ENCODE data around the gene ELFN1.

Gene ELFN1

DNA sequence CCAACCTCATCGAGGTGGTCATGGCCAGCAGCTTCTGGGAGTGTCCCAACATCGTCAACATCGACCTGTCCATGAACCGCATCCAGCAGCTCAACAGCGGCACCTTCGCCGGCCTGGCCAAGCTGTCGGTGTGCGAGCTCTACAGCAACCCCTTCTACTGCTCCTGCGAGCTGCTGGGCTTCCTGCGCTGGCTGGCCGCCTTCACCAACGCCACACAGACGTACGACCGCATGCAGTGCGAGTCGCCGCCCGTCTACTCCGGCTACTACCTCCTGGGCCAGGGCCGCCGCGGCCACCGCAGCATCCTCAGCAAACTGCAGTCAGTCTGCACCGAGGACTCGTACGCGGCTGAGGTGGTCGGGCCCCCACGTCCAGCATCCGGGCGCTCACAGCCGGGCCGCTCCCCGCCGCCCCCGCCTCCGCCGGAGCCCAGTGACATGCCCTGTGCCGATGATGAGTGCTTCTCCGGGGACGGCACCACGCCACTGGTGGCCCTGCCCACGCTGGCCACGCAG, 75.0 kb downstream of the ELFN1 start:
- TF ChIP-seq SIN3A (IDR thresholded peaks at IDR 0.05; ENCODE audit: borderline replicate concordance, insufficient read depth, low read length) = no peak
- TF ChIP-seq, protein P1, sequence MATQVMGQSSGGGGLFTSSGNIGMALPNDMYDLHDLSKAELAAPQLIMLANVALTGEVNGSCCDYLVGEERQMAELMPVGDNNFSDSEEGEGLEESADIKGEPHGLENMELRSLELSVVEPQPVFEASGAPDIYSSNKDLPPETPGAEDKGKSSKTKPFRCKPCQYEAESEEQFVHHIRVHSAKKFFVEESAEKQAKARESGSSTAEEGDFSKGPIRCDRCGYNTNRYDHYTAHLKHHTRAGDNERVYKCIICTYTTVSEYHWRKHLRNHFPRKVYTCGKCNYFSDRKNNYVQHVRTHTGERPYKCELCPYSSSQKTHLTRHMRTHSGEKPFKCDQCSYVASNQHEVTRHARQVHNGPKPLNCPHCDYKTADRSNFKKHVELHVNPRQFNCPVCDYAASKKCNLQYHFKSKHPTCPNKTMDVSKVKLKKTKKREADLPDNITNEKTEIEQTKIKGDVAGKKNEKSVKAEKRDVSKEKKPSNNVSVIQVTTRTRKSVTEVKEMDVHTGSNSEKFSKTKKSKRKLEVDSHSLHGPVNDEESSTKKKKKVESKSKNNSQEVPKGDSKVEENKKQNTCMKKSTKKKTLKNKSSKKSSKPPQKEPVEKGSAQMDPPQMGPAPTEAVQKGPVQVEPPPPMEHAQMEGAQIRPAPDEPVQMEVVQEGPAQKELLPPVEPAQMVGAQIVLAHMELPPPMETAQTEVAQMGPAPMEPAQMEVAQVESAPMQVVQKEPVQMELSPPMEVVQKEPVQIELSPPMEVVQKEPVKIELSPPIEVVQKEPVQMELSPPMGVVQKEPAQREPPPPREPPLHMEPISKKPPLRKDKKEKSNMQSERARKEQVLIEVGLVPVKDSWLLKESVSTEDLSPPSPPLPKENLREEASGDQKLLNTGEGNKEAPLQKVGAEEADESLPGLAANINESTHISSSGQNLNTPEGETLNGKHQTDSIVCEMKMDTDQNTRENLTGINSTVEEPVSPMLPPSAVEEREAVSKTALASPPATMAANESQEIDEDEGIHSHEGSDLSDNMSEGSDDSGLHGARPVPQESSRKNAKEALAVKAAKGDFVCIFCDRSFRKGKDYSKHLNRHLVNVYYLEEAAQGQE (IDR thresholded peaks at IDR 0.05; ENCODE audit: insufficient read depth in 1 of 2, low read depth in 2 of 2, low read length in 2 of 2) = no peak
- no peak for TF ChIP-seq TAF1 (IDR thresholded peaks at IDR 0.05; ENCODE audit: borderline replicate concordance, insufficient read depth, low read length)
- TF ChIP-seq FOXP2 (optimal IDR thresholded peaks at IDR 0.05; ENCODE audit: borderline replicate concordance, extremely low read depth, extremely low read length, insufficient read depth) = no peak
- TF ChIP-seq POLR2AphosphoS5 (IDR thresholded peaks at IDR 0.05; ENCODE audit: low read depth, low read length) = no peak

DNA sequence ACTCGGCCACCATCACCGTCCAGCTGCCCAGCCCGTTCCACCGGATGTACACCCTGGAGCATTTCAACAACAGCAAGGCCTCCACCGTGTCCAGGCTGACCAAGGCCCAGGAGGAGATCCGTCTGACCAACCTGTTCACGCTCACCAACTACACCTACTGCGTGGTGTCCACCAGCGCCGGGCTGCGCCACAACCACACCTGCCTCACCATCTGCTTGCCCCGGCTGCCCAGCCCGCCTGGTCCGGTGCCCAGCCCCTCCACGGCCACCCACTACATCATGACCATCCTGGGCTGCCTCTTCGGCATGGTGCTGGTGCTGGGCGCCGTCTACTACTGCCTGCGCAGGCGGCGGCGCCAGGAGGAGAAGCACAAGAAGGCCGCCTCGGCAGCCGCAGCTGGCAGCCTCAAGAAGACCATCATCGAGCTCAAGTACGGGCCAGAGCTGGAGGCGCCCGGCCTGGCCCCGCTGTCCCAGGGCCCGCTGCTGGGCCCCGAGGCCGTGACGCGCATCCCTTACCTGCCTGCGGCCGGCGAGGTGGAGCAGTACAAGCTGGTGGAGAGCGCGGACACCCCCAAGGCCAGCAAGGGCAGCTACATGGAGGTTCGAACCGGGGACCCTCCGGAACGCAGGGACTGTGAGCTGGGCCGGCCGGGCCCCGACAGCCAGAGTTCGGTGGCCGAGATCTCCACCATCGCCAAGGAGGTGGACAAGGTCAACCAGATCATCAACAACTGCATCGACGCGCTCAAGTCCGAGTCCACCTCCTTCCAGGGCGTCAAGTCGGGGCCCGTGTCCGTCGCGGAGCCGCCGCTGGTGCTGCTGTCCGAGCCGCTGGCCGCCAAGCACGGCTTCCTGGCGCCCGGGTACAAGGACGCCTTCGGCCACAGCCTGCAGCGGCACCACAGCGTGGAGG, 75.8 kb downstream of the ELFN1 start:
- no peak for TF ChIP-seq FOXP2 (optimal IDR thresholded peaks at IDR 0.05; ENCODE audit: borderline replicate concordance, extremely low read depth, extremely low read length, insufficient read depth)
- no peak for TF ChIP-seq SIN3A (IDR thresholded peaks at IDR 0.05; ENCODE audit: borderline replicate concordance, insufficient read depth, low read length)
- TF ChIP-seq TAF1 (IDR thresholded peaks at IDR 0.05; ENCODE audit: borderline replicate concordance, insufficient read depth, low read length) = no peak
- TF ChIP-seq, protein P1 (IDR thresholded peaks at IDR 0.05; ENCODE audit: insufficient read depth in 1 of 2, low read depth in 2 of 2, low read length in 2 of 2) = no peak
- TF ChIP-seq POLR2AphosphoS5 (IDR thresholded peaks at IDR 0.05; ENCODE audit: low read depth, low read length) = no peak

DNA sequence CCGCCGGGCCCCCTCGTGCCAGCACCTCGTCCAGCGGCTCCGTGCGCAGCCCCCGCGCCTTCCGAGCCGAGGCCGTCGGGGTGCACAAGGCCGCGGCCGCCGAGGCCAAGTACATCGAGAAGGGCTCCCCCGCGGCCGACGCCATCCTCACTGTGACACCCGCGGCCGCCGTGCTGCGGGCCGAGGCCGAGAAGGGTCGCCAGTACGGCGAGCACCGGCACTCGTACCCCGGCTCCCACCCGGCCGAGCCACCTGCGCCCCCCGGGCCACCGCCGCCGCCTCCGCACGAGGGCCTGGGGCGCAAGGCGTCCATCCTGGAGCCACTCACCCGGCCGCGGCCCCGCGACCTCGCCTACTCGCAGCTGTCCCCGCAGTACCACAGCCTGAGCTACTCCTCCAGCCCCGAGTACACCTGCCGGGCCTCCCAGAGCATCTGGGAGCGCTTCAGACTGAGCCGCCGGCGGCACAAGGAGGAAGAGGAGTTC, 76.5 kb downstream of the ELFN1 start:
- TF ChIP-seq, protein P1 (IDR thresholded peaks at IDR 0.05; ENCODE audit: insufficient read depth in 1 of 2, low read depth in 2 of 2, low read length in 2 of 2) = no peak
- TF ChIP-seq TAF1 (IDR thresholded peaks at IDR 0.05; ENCODE audit: borderline replicate concordance, insufficient read depth, low read length) (no peak), POLR2AphosphoS5 (IDR thresholded peaks at IDR 0.05; ENCODE audit: low read depth, low read length) (no peak), FOXP2 (optimal IDR thresholded peaks at IDR 0.05; ENCODE audit: borderline replicate concordance, extremely low read depth, extremely low read length, insufficient read depth) (no peak), SIN3A (IDR thresholded peaks at IDR 0.05; ENCODE audit: borderline replicate concordance, insufficient read depth, low read length) (no peak)

DNA sequence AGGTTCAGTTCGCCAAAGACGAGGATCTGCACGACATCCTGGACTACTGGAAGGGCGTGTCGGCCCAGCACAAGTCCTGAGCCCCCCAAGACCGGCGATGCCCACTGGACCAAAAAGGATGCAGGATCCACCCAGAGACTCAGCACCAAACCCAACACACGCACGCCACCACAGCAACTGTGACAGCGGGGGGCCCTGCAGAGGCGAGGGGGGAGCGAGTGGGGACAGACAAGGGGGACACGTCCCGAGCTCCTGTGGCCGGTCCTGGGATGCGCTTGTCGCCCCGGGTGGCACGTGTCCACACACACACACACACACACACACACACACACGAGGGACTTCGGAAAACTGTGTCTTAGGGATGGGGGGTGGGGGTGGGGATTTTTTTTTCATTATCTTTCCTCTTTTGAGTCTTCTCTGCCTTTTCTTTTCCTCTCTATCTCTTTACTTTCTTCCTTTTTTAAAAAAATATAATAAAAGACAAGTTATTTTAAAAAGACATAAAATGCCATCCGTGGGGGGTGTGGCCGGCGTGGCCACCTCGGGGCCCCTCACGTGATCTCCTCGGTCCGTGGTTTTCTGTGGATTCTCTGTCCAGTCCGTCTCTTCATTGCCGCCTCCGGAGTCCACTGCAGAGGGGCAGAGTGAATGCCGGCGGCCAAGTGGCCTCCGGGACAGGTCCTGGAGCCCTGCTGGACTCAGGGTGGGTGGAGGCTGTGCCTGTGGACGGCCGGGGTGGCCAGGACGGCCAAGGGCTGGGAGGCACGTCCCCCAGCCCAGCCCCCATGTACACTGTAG, 77.1 kb downstream of the ELFN1 start:
- no peak for TF ChIP-seq FOXP2 (optimal IDR thresholded peaks at IDR 0.05; ENCODE audit: borderline replicate concordance, extremely low read depth, extremely low read length, insufficient read depth)
- no peak for TF ChIP-seq TAF1 (IDR thresholded peaks at IDR 0.05; ENCODE audit: borderline replicate concordance, insufficient read depth, low read length)
- no peak for TF ChIP-seq SIN3A (IDR thresholded peaks at IDR 0.05; ENCODE audit: borderline replicate concordance, insufficient read depth, low read length)
- no peak for TF ChIP-seq POLR2AphosphoS5 (IDR thresholded peaks at IDR 0.05; ENCODE audit: low read depth, low read length)
- TF ChIP-seq, protein P1 (IDR thresholded peaks at IDR 0.05; ENCODE audit: insufficient read depth in 1 of 2, low read depth in 2 of 2, low read length in 2 of 2) = no peak
